A549 (cell line): ENCODE data around the gene ANKHD1. TPM values are rescaled to one million over a fixed set of nuclear protein-coding genes. Genes with fewer than 3 reads are reported as not detected.

Experiments
- ATAC-seq, 2 experiments: fragments of 200-7000 bp in 1 of 2; fragments of >200 bp in 1 of 2; cut with Nextera tagmentation in 1 of 2; cut with Tn5 transposase in 1 of 2; 3 replicates each; pipeline versions ENCODE4 v1.8.0 to v1.9.1; 2018 to 2020; ENCODE audit warnings: mild to moderate bottlenecking in 1 of 2, moderate library complexity in 1 of 2
- CTCF ChIA-PET: fragments of 300-600 bp; sonication (Branson Sonifier 250); formaldehyde crosslinking; extraction: SDS; loops from one replicate; lab custom pipeline; 2021; ENCODE audit warnings: antibody characterized with exemption, inconsistent platforms; lab: Yijun Ruan, JAX
- POLR2A ChIA-PET: fragments of 350-600 bp; formaldehyde crosslinking; extraction: SDS; loops from one replicate; lab custom pipeline; 2021; ENCODE audit warnings: antibody characterized with exemption, inconsistent platforms; lab: Yijun Ruan, JAX
- DNase-seq, 2 experiments: peaks; one replicate each; pipeline versions ENCODE4 v3.0.0 to v3.0.0-alpha.2; 2011 to 2016; ENCODE audit warnings: low read depth in 1 of 2, low spot score in 1 of 2
- FAIRE-seq: peaks from 2 replicates; lab custom pipeline; 2011; peaks lifted over from hg19 to GRCh38; lab: Jason Lieb, UNC
- H3K27ac ChIP-seq, 2 experiments: fragments of >200 bp; sonication (Bioruptor Twin); formaldehyde crosslinking; 3 replicates each; pipeline ENCODE4 v1.5.1; 2016 to 2017
- H3K4me1 ChIP-seq: fragments of >200 bp; sonication (Bioruptor Twin); formaldehyde crosslinking; 3 replicates; pipeline ENCODE4 v1.6.1; 2016
- H3K4me2 ChIP-seq: fragments of >200 bp; sonication (Bioruptor Twin); formaldehyde crosslinking; 3 replicates; pipeline ENCODE4 v1.6.1; 2016
- H3K4me3 ChIP-seq: fragments of >200 bp; sonication (Bioruptor Twin); formaldehyde crosslinking; 3 replicates; pipeline ENCODE4 v1.5.1; 2016
- H3K9me3 ChIP-seq: fragments of >200 bp; sonication (Bioruptor Twin); formaldehyde crosslinking; 3 replicates; pipeline ENCODE4 v1.6.1; 2016
- BCL3 ChIP-seq: fragments of >200 bp; sonication (Bioruptor Twin); formaldehyde crosslinking; IDR thresholded peaks from 3 replicates; pipeline ENCODE4 v1.6.1; 2016
- CBX2 ChIP-seq: fragments of 200-600 bp; sonication (generic); IDR thresholded peaks from 2 replicates; pipeline ENCODE4 v1.6.1; 2016; ENCODE audit warnings: low read depth, mild to moderate bottlenecking, borderline replicate concordance
- CEBPB ChIP-seq, 2 experiments: fragments of >200 bp in 1 of 2; sonication (Bioruptor Twin) in 1 of 2; formaldehyde crosslinking in 1 of 2; IDR thresholded peaks; 2 replicates each; pipeline ENCODE4 v1.6.1; 2012 to 2016
- EP300 ChIP-seq, 2 experiments: fragments of >200 bp; sonication (Bioruptor Twin); formaldehyde crosslinking; IDR thresholded peaks; 2 replicates in 1 of 2; 3 replicates in 1 of 2; pipeline ENCODE4 v1.6.1; 2016 to 2017
- GATA3 ChIP-seq: IDR thresholded peaks from 2 replicates; pipeline ENCODE4 v1.6.1; 2012; ENCODE audit warnings: borderline replicate concordance
- HDAC2 ChIP-seq: fragments of 200-600 bp; sonication (generic); IDR thresholded peaks from 2 replicates; pipeline ENCODE4 v1.6.1; 2016
- HOXB13 ChIP-seq: fragments of 250-450 bp; sonication (Bioruptor Pico); IDR thresholded peaks from 2 replicates; pipeline ENCODE4 v1.5.0; 2020; ENCODE audit warnings: low read depth, mild to moderate bottlenecking, moderate library complexity
- MAFK ChIP-seq: fragments of 450-650 bp; IDR thresholded peaks from 2 replicates; pipeline ENCODE4 v1.6.1; 2014; ENCODE audit not compliant: partially characterized antibody
- PHF8 ChIP-seq: fragments of 200-600 bp; sonication (generic); IDR thresholded peaks from 2 replicates; pipeline ENCODE4 v1.6.1; 2016; ENCODE audit warnings: low read depth, mild to moderate bottlenecking, antibody characterized with exemption, moderate library complexity, borderline replicate concordance
- RCOR1 ChIP-seq: fragments of 150-350 bp; IDR thresholded peaks from 2 replicates; pipeline ENCODE4 v1.6.1; 2014; ENCODE audit warnings: antibody characterized with exemption, low read length, low read depth
- REST ChIP-seq: fragments of 200-600 bp; sonication (generic); IDR thresholded peaks from 2 replicates; pipeline ENCODE4 v1.6.1; 2016; ENCODE audit warnings: antibody characterized with exemption, mild to moderate bottlenecking, moderate library complexity
- RFX5 ChIP-seq: fragments of 450-650 bp; IDR thresholded peaks from 2 replicates; pipeline ENCODE4 v1.7.1; 2014; ENCODE audit warnings: antibody characterized with exemption, mild to moderate bottlenecking, moderate library complexity
- ZFP36 ChIP-seq: fragments of 450-650 bp; IDR thresholded peaks from 2 replicates; pipeline ENCODE4 v1.6.1; 2014; ENCODE audit warnings: borderline replicate concordance; ENCODE audit not compliant: partially characterized antibody
- WGBS: methylation state at CpG from one replicate; pipeline ENCODE4 v1.1.6; 2017; ENCODE audit errors: missing lambda C conversion rate; 5-methylcytosine and 5-hydroxymethylcytosine counted together
- polyA plus RNA-seq, 4 experiments: library from polyadenylated mRNA; depleted of rRNA in 3 of 4; stranded (reverse); fragments of >200 nt; fragmentation: RNase III in 1 of 4; extraction: RNeasy Plus Mini Kit Qiagen cat#74134 plus additional on column Dnase treatment in 1 of 4; gene quantifications; 2 replicates in 3 of 4; 3 replicates in 1 of 4; pipeline ENCODE4 v1.2.3, GENCODE V29; 2011 to 2017
- TF ChIP-seq, protein P1 (sequence below): fragments of 150-350 bp; IDR thresholded peaks from 2 replicates; pipeline ENCODE4 v1.6.1; 2014; ENCODE audit warnings: low read depth, mild to moderate bottlenecking, low read length
- TF ChIP-seq, protein P2 (sequence below): IDR thresholded peaks from 2 replicates; pipeline ENCODE4 v1.6.1; 2012

Gene ANKHD1
- polyA plus RNA-seq, 2 of the 4 experiments (the other 2 are of a cell fraction) = 46.9 to 94.1 TPM

- TF ChIP-seq CBX2 = no peak
- no peak for TF ChIP-seq MAFK
- no peak for TF ChIP-seq REST
- TF ChIP-seq EP300 (IDR thresholded peaks at IDR 0.05) = no peak
- TF ChIP-seq BCL3 = no peak
- TF ChIP-seq RCOR1 = no peak
- TF ChIP-seq, protein P1, sequence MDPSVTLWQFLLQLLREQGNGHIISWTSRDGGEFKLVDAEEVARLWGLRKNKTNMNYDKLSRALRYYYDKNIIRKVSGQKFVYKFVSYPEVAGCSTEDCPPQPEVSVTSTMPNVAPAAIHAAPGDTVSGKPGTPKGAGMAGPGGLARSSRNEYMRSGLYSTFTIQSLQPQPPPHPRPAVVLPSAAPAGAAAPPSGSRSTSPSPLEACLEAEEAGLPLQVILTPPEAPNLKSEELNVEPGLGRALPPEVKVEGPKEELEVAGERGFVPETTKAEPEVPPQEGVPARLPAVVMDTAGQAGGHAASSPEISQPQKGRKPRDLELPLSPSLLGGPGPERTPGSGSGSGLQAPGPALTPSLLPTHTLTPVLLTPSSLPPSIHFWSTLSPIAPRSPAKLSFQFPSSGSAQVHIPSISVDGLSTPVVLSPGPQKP = no peak
- no peak for TF ChIP-seq CEBPB (IDR thresholded peaks at IDR 0.05)
- TF ChIP-seq, protein P2, sequence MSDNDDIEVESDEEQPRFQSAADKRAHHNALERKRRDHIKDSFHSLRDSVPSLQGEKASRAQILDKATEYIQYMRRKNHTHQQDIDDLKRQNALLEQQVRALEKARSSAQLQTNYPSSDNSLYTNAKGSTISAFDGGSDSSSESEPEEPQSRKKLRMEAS = no peak
- TF ChIP-seq PHF8 = no peak
- no peak for TF ChIP-seq ZFP36
- no peak for TF ChIP-seq HDAC2
- H3K4me1 ChIP-seq = peaks cover 39% of the 10 kb centered on the region
- FAIRE-seq (no peak), DNase-seq (no peak), ATAC-seq (no peak)
- CTCF ChIA-PET = interaction anchor here (2.2 kb wide), 1 partner anchor 82 kb away, joined by 11 read pairs; no protein-coding TSS in a partner anchor
- peak overlapping the region; percentile 32; the same call in 1 of the 3 replicates for H3K4me2 ChIP-seq
- no peaks in the 10 kb centered on the region for H3K9me3 ChIP-seq
- no peak overlapping the region for H3K27ac ChIP-seq
- no peak overlapping the region for H3K4me3 ChIP-seq
- POLR2A ChIA-PET = no interaction called here
- 88% methylated on average over 2 of the region's 2 CpGs for WGBS
Measured at GRCh38 chr5:140553657-140554056, 152.0 kb downstream of the ANKHD1 start.

DNA sequence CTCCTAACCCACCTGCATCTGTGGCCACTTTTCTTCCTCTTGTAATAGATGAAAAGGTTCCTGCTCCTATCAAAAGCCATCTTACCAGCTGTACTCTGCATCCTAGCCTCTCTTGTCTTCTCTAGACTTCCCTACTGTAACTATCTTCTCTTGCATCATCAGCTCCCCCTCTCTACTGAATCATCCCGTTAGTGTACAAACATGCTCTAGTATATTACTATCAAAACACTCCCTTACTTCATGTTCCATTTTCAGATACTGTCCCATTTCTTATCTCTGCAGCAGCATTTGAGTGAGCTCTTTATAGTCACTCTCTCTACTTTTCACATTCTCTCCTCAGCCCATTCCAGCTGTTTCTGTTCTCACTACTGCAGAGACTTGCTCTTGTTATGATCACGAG, 152.8 kb downstream of the ANKHD1 start:
- H3K4me1 ChIP-seq = peaks cover 34% of the 10 kb centered on the region
- CTCF ChIA-PET = interaction anchor here (0.6 to 2.2 kb wide), 4 partner anchors 12 to 111 kb away, joined by 3 to 11 read pairs (median 4); no protein-coding TSS in a partner anchor
- WGBS = 66% methylated on average over 2 of the region's 2 CpGs
- POLR2A ChIA-PET = interaction anchor here (0.9 kb wide), 1 partner anchor 10 kb away, joined by 5 read pairs; the partner anchor contains the start of gene APBB3
- no peak overlapping the region for H3K27ac ChIP-seq
- DNase-seq (no peak), ATAC-seq (no peak), FAIRE-seq (no peak)
- H3K4me3 ChIP-seq = no peak overlapping the region
- H3K9me3 ChIP-seq = no peaks in the 10 kb centered on the region
- peak overlapping the region; percentile 32; the same call in 2 of the 3 replicates for H3K4me2 ChIP-seq
- TF ChIP-seq CEBPB (IDR thresholded peaks at IDR 0.05) (peak in 1 of 2 experiments; percentile 37; a peak in 1 of 4 replicates), GATA3 (no peak), RFX5 (no peak), HOXB13 (CRISPR knock-in tag) (no peak), MAFK (no peak)
